Effector memory CD8-positive, alpha-beta T cell (primary cell): ENCODE results near the gene TUBB2B.

Experiments used
- ATAC-seq: fragments of 150-1000 bp; cut with Tn5 transposase; replicated peaks from 2 replicates; pipeline ENCODE4 v1.10.0; 2021; ENCODE audit warnings: mild to moderate bottlenecking, moderate library complexity
- DNase-seq, 3 experiments: peaks; one replicate each; pipeline ENCODE4 v3.0.0; 2021
- H3K27ac Mint-ChIP-seq, 2 donors: one replicate each; pipeline ENCODE4 v1.8.0; 2022; ENCODE audit warnings: mild to moderate bottlenecking in 2 of 2, mixed read lengths in 2 of 2, moderate library complexity in 2 of 2
- H3K27me3 Mint-ChIP-seq, 2 donors: one replicate each; pipeline ENCODE4 v1.8.0; 2022; ENCODE audit warnings: mixed read lengths in 2 of 2
- H3K36me3 Mint-ChIP-seq: one replicate; pipeline ENCODE4 v1.8.0; 2022; ENCODE audit warnings: mild to moderate bottlenecking, moderate library complexity, mixed read lengths; ENCODE audit not compliant: insufficient read depth
- H3K4me1 Mint-ChIP-seq, 2 donors: one replicate each; pipeline ENCODE4 v1.8.0; 2022; ENCODE audit warnings: low read depth in 2 of 2, mixed read lengths in 2 of 2
- H3K4me3 Mint-ChIP-seq, 2 donors: one replicate each; pipeline ENCODE4 v1.8.0; 2022; ENCODE audit warnings: mild to moderate bottlenecking in 2 of 2, mixed read lengths in 2 of 2, moderate library complexity in 2 of 2
- H3K9me3 Mint-ChIP-seq, 2 donors: one replicate each; pipeline ENCODE4 v1.8.0; 2022; ENCODE audit warnings: mixed read lengths in 2 of 2
- total RNA-seq, 9 experiments: gene quantifications; one replicate each; lab custom pipeline; 2026; lab: John Stamatoyannopoulos, UW

The TUBB2B gene
- total RNA-seq = 0 to 3.7 (median 0.57) reads per million in 9 experiments

GRCh38 chr6:3227363-3228045 lies at the start of gene TUBB2B:
Gene TUBB2B, minus strand, starts transcription at chr6:3227653. Its CDS starts 110 bp downstream, at chr6:3227543.
- Mint-ChIP-seq H3K4me3 (peak within 1 kb of the TSS; percentile 71 to 89), H3K27ac (no peak within 1 kb of the TSS), H3K4me1 (peaks cover 38 to 41% of the 10 kb centered on the region in 2 donors), H3K36me3 (peaks cover 8% of the 10 kb centered on the region), H3K9me3 (no peaks in the 10 kb centered on the region), H3K27me3 (peaks cover 65 to 79% of the 10 kb centered on the region in 2 donors)
- ATAC-seq (peak; percentile 9), DNase-seq (no peak)

- ATAC-seq = no peak
These were observed 49.8 kb upstream of the TUBB2B start for GRCh38 chr6:3277251-3277650.

GRCh38 chr6:3276174-3277167 lies 49.0 kb upstream of the TUBB2B start:
- ATAC-seq = no peak
- Mint-ChIP-seq H3K9me3 (no peaks in the 10 kb centered on the region), H3K27ac (peak overlapping the region in 1 of 2 donors; percentile 70), H3K4me3 (no peak overlapping the region), H3K36me3 (peaks cover 8% of the 10 kb centered on the region), H3K4me1 (peaks cover 16 to 17% of the 10 kb centered on the region in 2 donors), H3K27me3 (no peaks in the 10 kb centered on the region)
- DNase-seq = no peak

More at GRCh38 chr6:3277251-3277650, 49.8 kb upstream of the TUBB2B start:
- Mint-ChIP-seq H3K27ac (peak overlapping the region in 1 of 2 donors; percentile 70), H3K36me3 (peaks cover 4% of the 10 kb centered on the region), H3K27me3 (no peaks in the 10 kb centered on the region), H3K4me3 (no peak overlapping the region), H3K4me1 (peaks cover 11 to 17% of the 10 kb centered on the region in 2 donors), H3K9me3 (no peaks in the 10 kb centered on the region)
- no peak for DNase-seq

GRCh38 chr6:3273707-3274521 lies 46.5 kb upstream of the TUBB2B start:
- no peak for DNase-seq
- no peaks in the 10 kb centered on the region for H3K9me3 Mint-ChIP-seq
- H3K4me1 Mint-ChIP-seq = peaks cover 13 to 21% of the 10 kb centered on the region in 2 donors
- H3K27me3 Mint-ChIP-seq = no peaks in the 10 kb centered on the region
- peak overlapping the region in 1 of 2 donors; percentile 76 for H3K27ac Mint-ChIP-seq
- no peak overlapping the region for H3K4me3 Mint-ChIP-seq
- no peak for ATAC-seq
- H3K36me3 Mint-ChIP-seq = peaks cover 15% of the 10 kb centered on the region

GRCh38 chr6:3272911-3273547 lies 45.6 kb upstream of the TUBB2B start:
- Mint-ChIP-seq H3K4me3 (no peak overlapping the region), H3K4me1 (peaks cover 15 to 24% of the 10 kb centered on the region in 2 donors), H3K27me3 (no peaks in the 10 kb centered on the region), H3K36me3 (peaks cover 15% of the 10 kb centered on the region), H3K27ac (no peak overlapping the region), H3K9me3 (no peaks in the 10 kb centered on the region)
- no peak for ATAC-seq
- no peak for DNase-seq

- H3K36me3 Mint-ChIP-seq = peaks cover 15% of the 10 kb centered on the region
- no peak overlapping the region for H3K27ac Mint-ChIP-seq
- DNase-seq = no peak
- H3K9me3 Mint-ChIP-seq = no peaks in the 10 kb centered on the region
- H3K4me1 Mint-ChIP-seq = peaks cover 17 to 23% of the 10 kb centered on the region in 2 donors
- ATAC-seq = no peak
- H3K4me3 Mint-ChIP-seq = no peak overlapping the region
- no peaks in the 10 kb centered on the region for H3K27me3 Mint-ChIP-seq
These were observed 44.3 kb upstream of the TUBB2B start for GRCh38 chr6:3271756-3272155.

GRCh38 chr6:3270258-3270657 lies 42.8 kb upstream of the TUBB2B start:
- no peak overlapping the region for H3K4me3 Mint-ChIP-seq
- H3K36me3 Mint-ChIP-seq = peaks cover 18% of the 10 kb centered on the region
- peak overlapping the region in 1 of 2 donors; percentile 66 for H3K27ac Mint-ChIP-seq
- peaks cover 22 to 28% of the 10 kb centered on the region in 2 donors for H3K4me1 Mint-ChIP-seq
- H3K27me3 Mint-ChIP-seq = no peaks in the 10 kb centered on the region
- no peak for DNase-seq
- no peaks in the 10 kb centered on the region for H3K9me3 Mint-ChIP-seq
- ATAC-seq = no peak

- no peak for DNase-seq
- Mint-ChIP-seq H3K36me3 (peaks cover 18% of the 10 kb centered on the region), H3K4me3 (no peak overlapping the region), H3K4me1 (peaks cover 21 to 34% of the 10 kb centered on the region in 2 donors), H3K9me3 (no peaks in the 10 kb centered on the region), H3K27me3 (no peaks in the 10 kb centered on the region), H3K27ac (peak overlapping the region; percentile 21 to 66)
- ATAC-seq = no peak
These were observed 42.0 kb upstream of the TUBB2B start for GRCh38 chr6:3269281-3269975.

- H3K9me3 Mint-ChIP-seq = no peaks in the 10 kb centered on the region
- H3K27ac Mint-ChIP-seq = peak overlapping the region; percentile 21 to 66
- peaks cover 18% of the 10 kb centered on the region for H3K36me3 Mint-ChIP-seq
- no peak for DNase-seq
- peaks cover 16 to 30% of the 10 kb centered on the region in 2 donors for H3K4me1 Mint-ChIP-seq
- no peaks in the 10 kb centered on the region for H3K27me3 Mint-ChIP-seq
- ATAC-seq = no peak
- H3K4me3 Mint-ChIP-seq = no peak overlapping the region
These were observed 41.2 kb upstream of the TUBB2B start for GRCh38 chr6:3268680-3269079.

GRCh38 chr6:3267162-3267561 lies 39.7 kb upstream of the TUBB2B start:
- Mint-ChIP-seq H3K27ac (no peak overlapping the region), H3K4me1 (peaks cover 28 to 36% of the 10 kb centered on the region in 2 donors)

GRCh38 chr6:3266170-3266569 lies 38.7 kb upstream of the TUBB2B start:
- Mint-ChIP-seq H3K4me1 (peaks cover 38 to 40% of the 10 kb centered on the region in 2 donors), H3K27me3 (no peaks in the 10 kb centered on the region), H3K27ac (no peak overlapping the region), H3K36me3 (peaks cover 20% of the 10 kb centered on the region), H3K4me3 (no peak overlapping the region), H3K9me3 (no peaks in the 10 kb centered on the region)
- ATAC-seq (no peak), DNase-seq (no peak)

More at GRCh38 chr6:3267162-3267561, 39.7 kb upstream of the TUBB2B start:
- Mint-ChIP-seq H3K27me3 (no peaks in the 10 kb centered on the region), H3K4me3 (no peak overlapping the region), H3K36me3 (peaks cover 24% of the 10 kb centered on the region), H3K9me3 (no peaks in the 10 kb centered on the region)
- DNase-seq = no peak
- ATAC-seq = no peak

- Mint-ChIP-seq H3K4me3 (no peak overlapping the region), H3K9me3 (no peaks in the 10 kb centered on the region), H3K36me3 (peaks cover 17% of the 10 kb centered on the region), H3K27ac (no peak overlapping the region), H3K27me3 (no peaks in the 10 kb centered on the region), H3K4me1 (peaks cover 43% of the 10 kb centered on the region in 2 donors)
- DNase-seq (no peak), ATAC-seq (no peak)
These were observed 38.2 kb upstream of the TUBB2B start for GRCh38 chr6:3265671-3266070.
